ENCODE data around the gene RPS6KA1. TPM values are rescaled to one million over a fixed set of nuclear protein-coding genes. Genes with fewer than 3 reads are reported as not detected.

RPS6KA1 gene
- total RNA-seq, 4 donors from 2014 or later = 5.3 to 85.5 (median 13.9) TPM

GRCh38 chr1:26498894-26499293, 30.7 kb upstream of the RPS6KA1 start:
- TF ChIP-seq CTCF (IDR thresholded peaks at IDR 0.05; ENCODE audit: low read depth) = no peak

GRCh38 chr1:26500488-26501175, 28.9 kb upstream of the RPS6KA1 start:
- TF ChIP-seq CTCF (IDR thresholded peaks at IDR 0.05; ENCODE audit: low read depth) = no peak

GRCh38 chr1:26516987-26517765, 12.4 kb upstream of the RPS6KA1 start:
- no peak for TF ChIP-seq CTCF (IDR thresholded peaks at IDR 0.05; ENCODE audit: low read depth)

GRCh38 chr1:26517766-26518049, 11.9 kb upstream of the RPS6KA1 start:
- no peak for TF ChIP-seq CTCF (IDR thresholded peaks at IDR 0.05; ENCODE audit: low read depth)

- no peak for TF ChIP-seq CTCF (IDR thresholded peaks at IDR 0.05; ENCODE audit: low read depth)
Measured at GRCh38 chr1:26518355-26518754, 11.2 kb upstream of the RPS6KA1 start.

GRCh38 chr1:26520339-26520738, 9.2 kb upstream of the RPS6KA1 start:
- no peak for TF ChIP-seq CTCF (IDR thresholded peaks at IDR 0.05; ENCODE audit: low read depth)

- TF ChIP-seq CTCF (IDR thresholded peaks at IDR 0.05; ENCODE audit: low read depth) = no peak
Measured at GRCh38 chr1:26521669-26522030, 7.9 kb upstream of the RPS6KA1 start.
